ENCODE results near the gene MRC1. TPM values are rescaled to one million over a fixed set of nuclear protein-coding genes. Genes with fewer than 3 reads are reported as not detected.

Gene MRC1
- polyA plus RNA-seq, 2 of the 4 experiments (the other 2 are of a cell fraction), result not detected

GRCh38 chr10:17831896-17832295 lies 22.7 kb downstream of the MRC1 start:
- CTCF ChIA-PET, result no interaction called here
- H3K27ac ChIP-seq, result no peak overlapping the region
- peaks cover 19% of the 10 kb centered on the region for H3K4me1 ChIP-seq
- no peaks in the 10 kb centered on the region for H3K9me3 ChIP-seq
- DNase-seq (ENCODE audit: low read depth in 1 of 2, low spot score in 1 of 2) (no peak), ATAC-seq (no peak), FAIRE-seq (peak; percentile 7)
- POLR2A ChIA-PET, result no interaction called here
- WGBS (ENCODE audit: missing lambda C conversion rate), result 67% methylated on average over 6 of the region's 6 CpGs
- TF ChIP-seq SREBF2 (IDR thresholded peaks at IDR 0.05), result no peak
- no peak for TF ChIP-seq ATOH8 (CRISPR knock-in tag; IDR thresholded peaks at IDR 0.05; ENCODE audit: low read depth)
- no peak for TF ChIP-seq RNF2 (IDR thresholded peaks at IDR 0.05; ENCODE audit: borderline replicate concordance, low read depth)
- TF ChIP-seq ZC3H11A (IDR thresholded peaks at IDR 0.05), result no peak
- TF ChIP-seq RCOR1 (IDR thresholded peaks at IDR 0.05; ENCODE audit: low read depth, low read length), result no peak
- TF ChIP-seq MAX (IDR thresholded peaks at IDR 0.05), result no peak
- TF ChIP-seq JUNB (IDR thresholded peaks at IDR 0.05), result no peak
- TF ChIP-seq TP53 (CRISPR knock-in tag; IDR thresholded peaks at IDR 0.05), result no peak
- no peak for TF ChIP-seq CBX2 (IDR thresholded peaks at IDR 0.05; ENCODE audit: borderline replicate concordance, low read depth)
- no peak for TF ChIP-seq NPAS2 (CRISPR knock-in tag; IDR thresholded peaks at IDR 0.05; ENCODE audit: borderline replicate concordance)
- TF ChIP-seq TFCP2L1 (CRISPR knock-in tag; IDR thresholded peaks at IDR 0.05), result no peak
- TF ChIP-seq HOXB13 (CRISPR knock-in tag; IDR thresholded peaks at IDR 0.05; ENCODE audit: low read depth), result no peak
- TF ChIP-seq MAZ (IDR thresholded peaks at IDR 0.05; ENCODE audit: borderline replicate concordance, low read depth, low read length), result no peak
- no peak for TF ChIP-seq FOSL2 (IDR thresholded peaks at IDR 0.05)
- no peak for TF ChIP-seq FOSL2 (CRISPR knock-in tag; IDR thresholded peaks at IDR 0.05)
- TF ChIP-seq ESRRA (IDR thresholded peaks at IDR 0.05; ENCODE audit: borderline replicate concordance, low read length), result no peak
- no peak for TF ChIP-seq FOSB (CRISPR knock-in tag; IDR thresholded peaks at IDR 0.05)
- TF ChIP-seq RAD21 (conservative IDR thresholded peaks at IDR 0.05 in 1 of 2, IDR thresholded peaks at IDR 0.05 in 1 of 2), result no peak
- no peak overlapping the region for H3K4me2 ChIP-seq
- no peak overlapping the region for H3K4me3 ChIP-seq

- ATAC-seq (no peak), FAIRE-seq (no peak), DNase-seq (ENCODE audit: low read depth in 1 of 2, low spot score in 1 of 2) (no peak)
- ChIA-PET CTCF (no interaction called here), POLR2A (no interaction called here)
- WGBS (ENCODE audit: missing lambda C conversion rate), result 92% methylated on average over 6 of the region's 6 CpGs
- Histone ChIP-seq H3K4me1 (peaks cover 19% of the 10 kb centered on the region), H3K27ac (peak overlapping the region in 1 of 2 experiments; percentile 19; a peak in 2 of 6 replicates), H3K4me2 (no peak overlapping the region), H3K4me3 (no peak overlapping the region), H3K9me3 (no peaks in the 10 kb centered on the region)
- TF ChIP-seq HEYL (CRISPR knock-in tag; IDR thresholded peaks at IDR 0.05), result no peak
- TF ChIP-seq PHF8 (IDR thresholded peaks at IDR 0.05; ENCODE audit: borderline replicate concordance, low read depth), result no peak
- no peak for TF ChIP-seq RAD21 (conservative IDR thresholded peaks at IDR 0.05 in 1 of 2, IDR thresholded peaks at IDR 0.05 in 1 of 2)
- TF ChIP-seq MYC (IDR thresholded peaks at IDR 0.05; ENCODE audit: borderline replicate concordance, low read length), result no peak
- no peak for TF ChIP-seq ZSCAN20 (CRISPR knock-in tag; IDR thresholded peaks at IDR 0.05)
- TF ChIP-seq HMGXB4 (CRISPR knock-in tag; IDR thresholded peaks at IDR 0.05; ENCODE audit: borderline replicate concordance), result no peak
- no peak for TF ChIP-seq BHLHE40 (IDR thresholded peaks at IDR 0.05; ENCODE audit: low read depth, low read length)
Measured at GRCh38 chr10:17833656-17834055, 24.5 kb downstream of the MRC1 start.
